GM12891 (cell line): ENCODE data around the gene MUTYH.

Experiments used
- PAX5 ChIP-seq: IDR thresholded peaks from 2 replicates; pipeline ENCODE4 v1.6.1; 2011; ENCODE audit warnings: low read length, moderate library complexity, mild to moderate bottlenecking; ENCODE audit not compliant: insufficient read depth, severe bottlenecking
- POLR2A ChIP-seq: IDR thresholded peaks from 2 replicates; pipeline ENCODE4 v1.6.1; 2011; ENCODE audit warnings: low read depth, low read length, control low read depth
- POLR2AphosphoS5 ChIP-seq: IDR thresholded peaks from 2 replicates; pipeline ENCODE4 v1.6.1; 2011; ENCODE audit warnings: low read depth, low read length, control low read depth
- POU2F2 ChIP-seq: IDR thresholded peaks from 2 replicates; pipeline ENCODE4 v1.6.1; 2011; ENCODE audit warnings: low read depth, mild to moderate bottlenecking, control low read depth, low read length, moderate library complexity
- SPI1 ChIP-seq: IDR thresholded peaks from 2 replicates; pipeline ENCODE4 v1.6.1; 2011; ENCODE audit warnings: low read depth, low read length, control low read depth
- TAF1 ChIP-seq: IDR thresholded peaks from 2 replicates; pipeline ENCODE4 v1.6.1; 2011; ENCODE audit warnings: low read depth, low read length, control low read depth

GRCh38 chr1:45381243-45381642 lies 41.0 kb upstream of the MUTYH start:
- TF ChIP-seq TAF1 (no peak), POLR2A (no peak), POLR2AphosphoS5 (no peak), SPI1 (no peak), POU2F2 (no peak), PAX5 (no peak)
